ENCODE measurements around the gene TSPAN17.

The TSPAN17 gene

DNA sequence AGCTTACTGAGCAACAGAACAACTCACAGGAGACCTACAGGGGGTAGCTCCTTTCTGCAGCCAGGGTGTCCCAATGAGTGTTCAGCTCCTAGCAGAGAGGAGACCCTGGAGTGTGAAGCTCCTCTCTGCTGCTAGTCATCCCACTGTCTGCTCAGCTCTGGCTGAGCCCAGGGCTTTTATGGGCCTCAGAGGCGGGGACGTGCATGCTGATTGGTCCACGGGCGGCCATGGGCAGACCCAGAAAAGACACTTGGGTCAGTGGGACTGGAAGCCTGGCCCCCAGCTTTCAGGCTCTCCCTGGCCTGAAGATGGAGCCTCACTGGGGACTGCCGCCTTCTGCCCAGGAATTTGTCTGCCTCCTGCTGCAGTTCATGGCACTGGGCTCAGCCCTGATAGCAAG is 40.6 kb downstream of the TSPAN17 start:
- H3K9me3 ChIP-seq = peaks cover 0 to 12% (median 6%) of the 10 kb centered on the region in 3 donors
- no peak for DNase-seq
- no peaks in the 10 kb centered on the region for H3K36me3 ChIP-seq
- no peak overlapping the region for H3K27ac ChIP-seq
- intact Hi-C loops (cut with DNase I; ENCODE audit: low total_unique reads) = no loop called here
- no peak overlapping the region for H3K4me3 ChIP-seq
- no peaks in the 10 kb centered on the region for H3K4me1 ChIP-seq
- TF ChIP-seq, protein P1, sequence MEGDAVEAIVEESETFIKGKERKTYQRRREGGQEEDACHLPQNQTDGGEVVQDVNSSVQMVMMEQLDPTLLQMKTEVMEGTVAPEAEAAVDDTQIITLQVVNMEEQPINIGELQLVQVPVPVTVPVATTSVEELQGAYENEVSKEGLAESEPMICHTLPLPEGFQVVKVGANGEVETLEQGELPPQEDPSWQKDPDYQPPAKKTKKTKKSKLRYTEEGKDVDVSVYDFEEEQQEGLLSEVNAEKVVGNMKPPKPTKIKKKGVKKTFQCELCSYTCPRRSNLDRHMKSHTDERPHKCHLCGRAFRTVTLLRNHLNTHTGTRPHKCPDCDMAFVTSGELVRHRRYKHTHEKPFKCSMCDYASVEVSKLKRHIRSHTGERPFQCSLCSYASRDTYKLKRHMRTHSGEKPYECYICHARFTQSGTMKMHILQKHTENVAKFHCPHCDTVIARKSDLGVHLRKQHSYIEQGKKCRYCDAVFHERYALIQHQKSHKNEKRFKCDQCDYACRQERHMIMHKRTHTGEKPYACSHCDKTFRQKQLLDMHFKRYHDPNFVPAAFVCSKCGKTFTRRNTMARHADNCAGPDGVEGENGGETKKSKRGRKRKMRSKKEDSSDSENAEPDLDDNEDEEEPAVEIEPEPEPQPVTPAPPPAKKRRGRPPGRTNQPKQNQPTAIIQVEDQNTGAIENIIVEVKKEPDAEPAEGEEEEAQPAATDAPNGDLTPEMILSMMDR (IDR thresholded peaks at IDR 0.05) = no peak
- peaks cover 0 to 33% of the 10 kb centered on the region in 2 donors for H3K27me3 ChIP-seq

DNA sequence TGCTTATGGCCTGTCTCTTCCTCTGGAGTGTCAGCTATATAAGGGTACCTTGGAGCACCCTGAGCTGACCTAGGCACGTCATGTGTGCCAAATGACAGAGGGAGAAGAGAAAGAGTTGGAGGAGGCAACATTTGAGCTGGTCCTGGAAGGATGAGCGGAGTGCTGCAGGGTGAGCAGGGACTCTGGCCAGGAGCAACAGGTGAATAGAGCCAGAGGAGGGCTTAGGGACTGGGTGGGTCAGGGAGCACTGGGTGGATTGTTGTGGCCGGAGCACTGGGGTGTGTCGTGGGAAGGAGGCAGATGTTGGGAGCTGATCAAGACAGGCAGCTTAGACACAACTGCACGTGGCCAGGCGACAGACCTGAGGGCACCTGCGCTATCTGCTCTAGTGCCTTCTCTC is 43.6 kb downstream of the TSPAN17 start:
- no peak for DNase-seq
- Histone ChIP-seq H3K36me3 (no peaks in the 10 kb centered on the region), H3K4me3 (no peak overlapping the region), H3K27me3 (peaks cover 0 to 55% of the 10 kb centered on the region in 2 donors), H3K4me1 (no peaks in the 10 kb centered on the region), H3K9me3 (no peaks in the 10 kb centered on the region), H3K27ac (no peak overlapping the region)
- intact Hi-C loops (cut with DNase I; ENCODE audit: low total_unique reads) = no loop called here
- TF ChIP-seq, protein P1 (IDR thresholded peaks at IDR 0.05) = no peak

DNA sequence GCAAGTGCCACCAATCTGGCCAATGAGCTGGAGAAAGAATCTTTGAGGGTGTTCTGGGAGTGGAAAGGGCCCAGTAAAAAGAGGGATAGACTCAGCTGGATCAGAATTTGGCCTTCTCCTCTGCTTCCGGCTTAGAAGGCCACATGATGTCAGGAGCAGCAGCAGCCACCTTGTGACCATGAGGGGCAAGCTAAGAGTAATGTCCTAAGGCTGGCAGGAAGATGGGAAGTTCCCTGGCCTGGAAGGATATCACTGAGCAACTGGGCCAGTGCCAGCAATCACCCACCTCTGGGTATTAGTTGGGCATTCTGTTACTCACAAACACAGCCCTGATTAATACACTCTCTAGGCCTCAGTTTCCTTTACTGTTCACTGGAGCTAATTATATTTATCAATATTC is 44.2 kb downstream of the TSPAN17 start:
- Histone ChIP-seq H3K4me1 (no peaks in the 10 kb centered on the region), H3K4me3 (no peak overlapping the region), H3K36me3 (no peaks in the 10 kb centered on the region), H3K9me3 (no peaks in the 10 kb centered on the region), H3K27me3 (peaks cover 0 to 62% of the 10 kb centered on the region in 2 donors), H3K27ac (no peak overlapping the region)
- intact Hi-C loops (cut with DNase I; ENCODE audit: low total_unique reads) = no loop called here
- TF ChIP-seq, protein P1 (IDR thresholded peaks at IDR 0.05) = no peak
- no peak for DNase-seq

DNA sequence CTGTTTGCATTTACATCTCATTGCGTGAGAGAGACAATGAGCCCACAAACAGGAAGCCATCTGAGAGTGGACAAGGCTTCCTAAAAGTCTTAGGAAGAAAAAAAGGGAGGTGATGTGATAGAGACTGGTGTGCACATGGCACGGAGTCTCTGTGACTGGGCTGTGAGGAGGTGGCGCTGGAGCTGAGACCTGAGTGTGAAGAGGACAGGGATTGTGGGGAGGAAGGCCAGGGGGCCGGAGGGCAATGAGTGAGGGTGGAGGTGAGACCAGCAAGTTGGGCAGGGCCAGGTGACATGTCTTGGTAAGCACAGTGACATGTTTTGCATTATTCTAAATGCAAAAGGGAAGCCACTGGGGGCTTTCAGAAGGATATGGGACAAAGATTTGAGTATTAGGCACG is 45.0 kb downstream of the TSPAN17 start:
- Histone ChIP-seq H3K27ac (no peak overlapping the region), H3K9me3 (no peaks in the 10 kb centered on the region), H3K4me1 (no peaks in the 10 kb centered on the region), H3K36me3 (no peaks in the 10 kb centered on the region), H3K27me3 (peaks cover 0 to 68% of the 10 kb centered on the region in 2 donors), H3K4me3 (no peak overlapping the region)
- TF ChIP-seq, protein P1 (IDR thresholded peaks at IDR 0.05) = no peak
- intact Hi-C loops (cut with DNase I; ENCODE audit: low total_unique reads) = no loop called here
- no peak for DNase-seq

DNA sequence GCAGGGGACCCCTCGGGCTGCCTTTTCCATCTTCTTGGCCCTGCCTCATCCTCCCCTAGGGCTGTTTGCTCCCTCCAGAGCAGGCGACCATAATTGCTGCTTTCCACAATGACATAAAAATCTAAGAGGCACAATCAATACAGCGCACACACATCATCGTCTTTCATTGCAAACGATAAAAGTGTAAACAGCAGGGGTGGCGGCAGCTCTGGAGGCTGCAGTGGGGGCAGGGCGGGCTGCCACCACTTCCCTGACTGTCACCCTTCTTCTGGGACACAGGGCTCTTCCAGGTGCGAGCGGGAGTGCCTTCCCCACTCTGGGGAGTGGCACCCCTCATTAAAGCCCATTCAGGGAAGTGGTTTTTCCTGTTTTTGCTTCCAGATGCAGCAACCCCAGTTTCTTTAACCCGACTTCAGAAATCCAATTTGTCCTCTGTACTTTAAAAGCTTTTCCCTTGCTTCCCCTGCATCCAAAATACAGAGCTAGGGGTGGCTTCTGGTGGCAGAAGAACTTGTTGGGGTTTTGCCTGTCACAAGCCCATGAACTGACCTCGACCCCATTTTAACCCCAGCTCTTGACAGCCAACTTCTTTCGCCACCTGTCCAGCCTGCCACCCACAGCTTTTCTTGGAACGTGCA is 45.7 kb downstream of the TSPAN17 start:
- peaks cover 0 to 74% of the 10 kb centered on the region in 2 donors for H3K27me3 ChIP-seq
- no peaks in the 10 kb centered on the region for H3K9me3 ChIP-seq
- intact Hi-C loops (cut with DNase I; ENCODE audit: low total_unique reads) = no loop called here
- no peaks in the 10 kb centered on the region for H3K36me3 ChIP-seq
- no peak overlapping the region for H3K27ac ChIP-seq
- no peak for DNase-seq
- no peak overlapping the region for H3K4me3 ChIP-seq
- H3K4me1 ChIP-seq = no peaks in the 10 kb centered on the region
- TF ChIP-seq, protein P1 (IDR thresholded peaks at IDR 0.05) = no peak

DNA sequence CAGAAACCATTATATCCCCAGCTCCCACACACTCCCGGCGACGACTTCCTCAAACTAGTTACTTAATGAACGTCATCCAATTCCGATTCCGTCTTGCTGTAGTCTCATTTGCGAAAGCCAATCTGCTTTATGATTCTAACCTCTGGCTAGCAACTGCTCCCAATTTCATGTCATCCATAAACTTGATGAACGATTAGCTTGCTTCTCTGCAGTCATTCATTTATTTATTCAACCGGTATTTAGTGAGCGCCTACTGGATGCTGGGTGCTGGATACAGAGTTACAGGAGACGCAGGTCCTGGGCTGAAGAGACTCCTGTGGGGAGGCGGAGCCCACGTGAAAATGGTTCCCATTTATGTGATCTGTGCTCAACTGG is 46.2 kb downstream of the TSPAN17 start:
- DNase-seq = no peak
- TF ChIP-seq, protein P1 (IDR thresholded peaks at IDR 0.05) = no peak
- Histone ChIP-seq H3K4me1 (no peaks in the 10 kb centered on the region), H3K4me3 (no peak overlapping the region), H3K27ac (no peak overlapping the region), H3K9me3 (no peaks in the 10 kb centered on the region), H3K27me3 (peaks cover 0 to 79% of the 10 kb centered on the region in 2 donors), H3K36me3 (no peaks in the 10 kb centered on the region)
- intact Hi-C loops (cut with DNase I; ENCODE audit: low total_unique reads) = no loop called here

Measured in tibial artery (tissue), 4 donors.